Liver (tissue), 9 donors: ENCODE measurements around the gene FAM13A. TPM values are rescaled to one million over a fixed set of nuclear protein-coding genes. Genes with fewer than 3 reads are reported as not detected.

Experiments
- DNase-seq: peaks from one replicate; pipeline ENCODE4 v3.0.0-alpha.2; 2017; ENCODE audit warnings: low spot score
- H3K27ac ChIP-seq, 2 donors: one replicate each; pipeline ENCODE4 v1.7.0; 2013; ENCODE audit warnings: inconsistent platforms in 2 of 2, low read length in 2 of 2, control low read depth in 1 of 2, low read depth in 1 of 2, mild to moderate bottlenecking in 1 of 2
- H3K27me3 ChIP-seq, 4 donors: one replicate each; pipeline versions ENCODE4 v1.6.1 to v1.7.0; 2013; ENCODE audit warnings: low read length in 3 of 4, inconsistent platforms in 1 of 4, mild to moderate bottlenecking in 1 of 4, moderate library complexity in 1 of 4; ENCODE audit not compliant: control insufficient read depth in 4 of 4, insufficient read depth in 4 of 4
- H3K36me3 ChIP-seq, 4 donors: one replicate each; pipeline versions ENCODE4 v1.6.1 to v1.7.0; 2013; ENCODE audit warnings: low read length in 3 of 4, mild to moderate bottlenecking in 3 of 4, low read depth in 1 of 4, moderate library complexity in 1 of 4; ENCODE audit not compliant: control insufficient read depth in 4 of 4, insufficient read depth in 3 of 4
- H3K4me1 ChIP-seq, 4 donors: one replicate each; pipeline versions ENCODE4 v1.6.1 to v1.7.0; 2013; ENCODE audit warnings: low read length in 3 of 4, mild to moderate bottlenecking in 3 of 4, moderate library complexity in 1 of 4; ENCODE audit not compliant: control insufficient read depth in 4 of 4, insufficient read depth in 4 of 4
- H3K4me3 ChIP-seq, 3 donors: one replicate each; pipeline versions ENCODE4 v1.6.1 to v1.7.0; 2013; ENCODE audit warnings: low read length in 3 of 3, control low read depth in 1 of 3, low read depth in 1 of 3, mild to moderate bottlenecking in 1 of 3
- H3K9ac ChIP-seq, 2 donors: one replicate each; pipeline ENCODE4 v1.7.0; 2013; ENCODE audit warnings: low read length in 2 of 2, mild to moderate bottlenecking in 2 of 2, moderate library complexity in 2 of 2, control low read depth in 1 of 2, low read depth in 1 of 2
- H3K9me3 ChIP-seq, 4 donors: one replicate each; pipeline versions ENCODE4 v1.6.1 to v1.7.0; 2013; ENCODE audit warnings: low read length in 3 of 4; ENCODE audit not compliant: control insufficient read depth in 4 of 4
- ATF3 ChIP-seq: IDR thresholded peaks from 2 replicates; pipeline ENCODE4 v1.6.1; 2016; ENCODE audit warnings: antibody characterized with exemption
- CTCF ChIP-seq: fragments of 150-350 bp; IDR thresholded peaks from 2 replicates; pipeline ENCODE4 v1.5.1; 2017; ENCODE audit warnings: improper control_type of control experiment, low read depth, low read length; ENCODE audit not compliant: missing input control
- EGR1 ChIP-seq, 2 donors: IDR thresholded peaks; 2 replicates each; pipeline ENCODE4 v1.6.1; 2016 to 2018; ENCODE audit warnings: antibody characterized with exemption in 2 of 2, low read depth in 2 of 2
- FOXA1 ChIP-seq: IDR thresholded peaks from 2 replicates; pipeline ENCODE4 v1.6.1; 2016; ENCODE audit warnings: antibody characterized with exemption
- FOXA2 ChIP-seq: IDR thresholded peaks from 2 replicates; pipeline ENCODE4 v1.6.1; 2016; ENCODE audit warnings: antibody characterized with exemption
- GABPA ChIP-seq, 2 donors: IDR thresholded peaks in 1 of 2; conservative IDR thresholded peaks in 1 of 2; 2 replicates each; pipeline ENCODE4 v1.6.1; 2016; ENCODE audit warnings: antibody characterized with exemption in 2 of 2, mild to moderate bottlenecking in 1 of 2, moderate library complexity in 1 of 2
- HNF4A ChIP-seq, 2 donors: conservative IDR thresholded peaks; 2 replicates each; pipeline ENCODE4 v1.6.1; 2016; ENCODE audit warnings: antibody characterized with exemption in 2 of 2, mild to moderate bottlenecking in 2 of 2
- HNF4G ChIP-seq: IDR thresholded peaks from 2 replicates; pipeline ENCODE4 v1.6.1; 2016; ENCODE audit warnings: antibody characterized with exemption
- JUND ChIP-seq, 2 donors: IDR thresholded peaks; 2 replicates each; pipeline ENCODE4 v1.6.1; 2016; ENCODE audit warnings: antibody characterized with exemption in 2 of 2
- MAX ChIP-seq: IDR thresholded peaks from 2 replicates; pipeline ENCODE4 v1.6.1; 2016; ENCODE audit warnings: antibody characterized with exemption
- NR2F2 ChIP-seq: IDR thresholded peaks from 2 replicates; pipeline ENCODE4 v1.6.1; 2016; ENCODE audit warnings: antibody characterized with exemption
- RAD21 ChIP-seq, 2 donors: IDR thresholded peaks; 2 replicates each; pipeline ENCODE4 v1.6.1; 2016; ENCODE audit warnings: antibody characterized with exemption in 2 of 2, mild to moderate bottlenecking in 2 of 2
- REST ChIP-seq: IDR thresholded peaks from 2 replicates; pipeline ENCODE4 v1.6.1; 2016; ENCODE audit warnings: antibody characterized with exemption, mild to moderate bottlenecking
- RXRA ChIP-seq, 2 donors: IDR thresholded peaks; 2 replicates each; pipeline ENCODE4 v1.6.1; 2017 to 2018; ENCODE audit warnings: antibody characterized with exemption in 2 of 2, mild to moderate bottlenecking in 1 of 2
- SP1 ChIP-seq: IDR thresholded peaks from 2 replicates; pipeline ENCODE4 v1.6.1; 2018; ENCODE audit warnings: antibody characterized with exemption, mild to moderate bottlenecking
- TAF1 ChIP-seq: conservative IDR thresholded peaks from 2 replicates; pipeline ENCODE4 v1.6.1; 2016; ENCODE audit warnings: antibody characterized with exemption, mild to moderate bottlenecking
- YY1 ChIP-seq: IDR thresholded peaks from 2 replicates; pipeline ENCODE4 v1.6.1; 2016; ENCODE audit warnings: antibody characterized with exemption, mild to moderate bottlenecking
- ZBTB33 ChIP-seq: IDR thresholded peaks from 2 replicates; pipeline ENCODE4 v1.6.1; 2016; ENCODE audit warnings: antibody characterized with exemption
- WGBS: extraction: QIAGEN DNeasy Blood & Tissue Kit; methylation state at CpG from one replicate; pipeline ENCODE4 v1.1.7; 2013; 5-methylcytosine and 5-hydroxymethylcytosine counted together
- polyA plus RNA-seq, 2 donors: library from polyadenylated mRNA; stranded (reverse) in 1 of 2; unstranded in 1 of 2; fragments of 200-250 nt in 1 of 2; fragments of >200 nt in 1 of 2; fragmentation: Nextera tagmentation in 1 of 2; extraction: Ambion mirVana in 1 of 2; gene quantifications; one replicate each; pipeline versions ENCODE4 v1.2.1 to v1.2.3, GENCODE V29; 2013 to 2015
- total RNA-seq, 2 donors: library from RNA; depleted of rRNA; stranded (reverse); fragments of >200 nt; gene quantifications; one replicate each; pipeline ENCODE4 v1.2.3, GENCODE V29; 2014
- donor health status: healthy.
- donor health status: healthy.
- donor health status: healthy.
- donor health status: healthy.
- donor health status: healthy.

Gene FAM13A
- total and polyA plus RNA-seq, 4 donors: 14.9 to 52.9 (median 27.6) TPM

- Histone ChIP-seq H3K9me3 (no peaks in the 10 kb centered on the region), H3K27ac (no peak overlapping the region), H3K4me1 (no peaks in the 10 kb centered on the region), H3K27me3 (no peaks in the 10 kb centered on the region), H3K9ac (no peak overlapping the region), H3K4me3 (no peak overlapping the region), H3K36me3 (no peaks in the 10 kb centered on the region)
- TF ChIP-seq GABPA (IDR thresholded peaks at IDR 0.05 in 1 of 2, conservative IDR thresholded peaks at IDR 0.05 in 1 of 2) (no peak), TAF1 (no peak), EGR1 (IDR thresholded peaks at IDR 0.05; ENCODE audit: low read depth in 2 of 2) (no peak), CTCF (no peak), YY1 (no peak), NR2F2 (no peak), HNF4G (no peak), ZBTB33 (no peak), HNF4A (conservative IDR thresholded peaks at IDR 0.05) (no peak), MAX (no peak), RAD21 (IDR thresholded peaks at IDR 0.05) (no peak), ATF3 (no peak), RXRA (IDR thresholded peaks at IDR 0.05) (no peak), FOXA1 (no peak), FOXA2 (no peak), JUND (IDR thresholded peaks at IDR 0.05) (no peak), REST (no peak), SP1 (no peak)
- DNase-seq: no peak
- 95% methylated on average over 2 of the region's 2 CpGs for WGBS
Observed at GRCh38 chr4:88897180-88897579, 159.8 kb downstream of the FAM13A start.
